HepG2 (cell line): ENCODE data around the gene AHRR. TPM values are rescaled to one million over a fixed set of nuclear protein-coding genes. Genes with fewer than 3 reads are reported as not detected.

Experiments used
- ATAC-seq: fragments of 200-7000 bp; cut with Tn5 transposase; 3 replicates; pipeline ENCODE4 v1.9.1; 2020; ENCODE audit warnings: mild to moderate bottlenecking, moderate library complexity
- BruUV-seq: library from RNA; stranded (reverse); fragments of 400-500 nt; replicated peaks from 2 replicates; lab custom pipeline; 2021; lab: Mats Ljungman, UMichigan
- CTCF ChIA-PET: fragments of 300-600 bp; formaldehyde crosslinking; extraction: SDS; loops from one replicate; lab custom pipeline; 2021; ENCODE audit warnings: low total read pairs, inconsistent platforms, low intra/inter-chr PET ratio; lab: Yijun Ruan, JAX
- POLR2A ChIA-PET: fragments of 350-600 bp; sonication (Branson Sonifier 250); formaldehyde crosslinking; loops from one replicate; lab custom pipeline; 2020; ENCODE audit warnings: antibody characterized with exemption, inconsistent platforms; lab: Yijun Ruan, JAX
- DNase-seq: peaks from one replicate; pipeline ENCODE4 v3.0.0-alpha.2; 2015; ENCODE audit warnings: low spot score
- FAIRE-seq: peaks from 3 replicates; lab custom pipeline; 2011; peaks lifted over from hg19 to GRCh38; lab: Jason Lieb, UNC
- H2AFZ ChIP-seq: one replicate; pipeline ENCODE4 v1.6.1; 2011; ENCODE audit warnings: low read length, inconsistent platforms
- H3K27ac ChIP-seq: fragments of 300-600 bp; 3 replicates; pipeline ENCODE4 v1.8.0; 2011; ENCODE audit warnings: mixed run types, mild to moderate bottlenecking, mixed read lengths, low read length, inconsistent platforms; ENCODE audit not compliant: insufficient read depth; ENCODE audit errors: extremely low read length
- H3K27me3 ChIP-seq, 2 experiments: fragments of 200-600 bp in 1 of 2; 2 replicates in 1 of 2; 3 replicates in 1 of 2; pipeline versions ENCODE4 v1.6.0 to v1.8.0; 2011; ENCODE audit warnings: low read length in 2 of 2, mild to moderate bottlenecking in 2 of 2, moderate library complexity in 2 of 2, inconsistent platforms in 1 of 2; ENCODE audit not compliant: insufficient read depth in 2 of 2, control insufficient read depth in 1 of 2
- H3K36me3 ChIP-seq, 2 experiments: fragments of 200-600 bp in 1 of 2; replicated peaks in 1 of 2; 2 replicates in 1 of 2; 3 replicates in 1 of 2; pipeline versions ENCODE4 v1.5.1 to v1.8.0; 2011; ENCODE audit warnings: low read length in 2 of 2, inconsistent platforms in 1 of 2; ENCODE audit not compliant: insufficient read depth in 2 of 2, control insufficient read depth in 1 of 2
- H3K4me1 ChIP-seq: 2 replicates; pipeline ENCODE4 v1.5.1; 2012; ENCODE audit warnings: low read length, inconsistent platforms; ENCODE audit not compliant: insufficient read depth
- H3K4me2 ChIP-seq: 2 replicates; pipeline ENCODE4 v1.6.0; 2011; ENCODE audit warnings: low read depth, low read length, inconsistent platforms
- H3K4me3 ChIP-seq, 3 experiments: fragments of 200-600 bp in 1 of 3; sonication (generic), shearing (Covaris generic) in 1 of 3; replicated peaks in 1 of 3; 2 replicates each; pipeline ENCODE4 v1.5.1; 2011 to 2016; ENCODE audit warnings: low read length in 3 of 3, inconsistent platforms in 2 of 3, low read depth in 2 of 3, mild to moderate bottlenecking in 2 of 3, control low read depth in 1 of 3, mixed read lengths in 1 of 3; ENCODE audit not compliant: insufficient read depth in 1 of 3
- H3K79me2 ChIP-seq: one replicate; pipeline ENCODE4 v1.6.1; 2011; ENCODE audit warnings: low read length, inconsistent platforms; ENCODE audit not compliant: insufficient read depth
- H3K9ac ChIP-seq: 2 replicates; pipeline ENCODE4 v1.6.0; 2011; ENCODE audit warnings: mild to moderate bottlenecking, low read depth, low read length, inconsistent platforms; ENCODE audit not compliant: insufficient read depth
- H3K9me3 ChIP-seq: 2 replicates; pipeline ENCODE4 v1.5.1; 2012; ENCODE audit warnings: mild to moderate bottlenecking, low read length
- H4K20me1 ChIP-seq: 2 replicates; pipeline ENCODE4 v1.6.0; 2011; ENCODE audit warnings: inconsistent platforms, mild to moderate bottlenecking, low read length, moderate library complexity; ENCODE audit not compliant: insufficient read depth
- AHR ChIP-seq: IDR thresholded peaks from 2 replicates; pipeline ENCODE4 v1.6.1; 2018; ENCODE audit warnings: missing genetic modification reagents, missing compliant biosample characterization
- CBFB ChIP-seq: sonication (generic); formaldehyde crosslinking; IDR thresholded peaks from 2 replicates; pipeline ENCODE4 v1.4.0; 2020; ENCODE audit warnings: missing genetic modification reagents
- EP300 ChIP-seq, 3 experiments: sonication (generic) in 1 of 3; formaldehyde crosslinking in 1 of 3; IDR thresholded peaks; 2 replicates each; pipeline versions ENCODE4 v1.5.1 to v1.6.1; 2011 to 2020; ENCODE audit warnings: low read depth in 2 of 3, low read length in 2 of 3, borderline replicate concordance in 1 of 3, improper control_type of control experiment in 1 of 3, mild to moderate bottlenecking in 1 of 3, missing genetic modification reagents in 1 of 3, moderate library complexity in 1 of 3
- HNF4G ChIP-seq, 2 experiments: sonication (generic) in 1 of 2; formaldehyde crosslinking in 1 of 2; IDR thresholded peaks; 2 replicates each; pipeline versions ENCODE4 v1.4.0 to v1.6.1; 2011 to 2020; ENCODE audit warnings: borderline replicate concordance in 2 of 2, low read depth in 2 of 2, mild to moderate bottlenecking in 2 of 2, low read length in 1 of 2, missing genetic modification reagents in 1 of 2, moderate library complexity in 1 of 2
- NCOA5 ChIP-seq: sonication (generic); formaldehyde crosslinking; IDR thresholded peaks from 2 replicates; pipeline ENCODE4 v1.4.0; 2020; ENCODE audit warnings: missing genetic modification reagents
- ZNF24 ChIP-seq: fragments of 450-650 bp; IDR thresholded peaks from 2 replicates; pipeline ENCODE4 v1.6.1; 2017; ENCODE audit warnings: antibody characterized with exemption, mild to moderate bottlenecking
- ZNF597 ChIP-seq: sonication (generic); formaldehyde crosslinking; IDR thresholded peaks from 2 replicates; pipeline ENCODE4 v1.5.0; 2020; ENCODE audit warnings: missing genetic modification reagents
- ZNF747 ChIP-seq: sonication (generic); formaldehyde crosslinking; IDR thresholded peaks from 2 replicates; pipeline ENCODE4 v1.8.1; 2023; ENCODE audit warnings: missing genetic modification reagents, mild to moderate bottlenecking, borderline replicate concordance
- ZNF768 ChIP-seq: sonication (generic); formaldehyde crosslinking; IDR thresholded peaks from 2 replicates; pipeline ENCODE4 v1.4.0; 2020; ENCODE audit warnings: missing genetic modification reagents
- ZNF784 ChIP-seq: sonication (generic); formaldehyde crosslinking; IDR thresholded peaks from 2 replicates; pipeline ENCODE4 v1.5.1; 2020; ENCODE audit warnings: missing genetic modification reagents, mild to moderate bottlenecking, borderline replicate concordance
- WGBS: methylation state at CpG from one replicate; pipeline ENCODE4 v1.1.6; 2017; ENCODE audit warnings: low lambda C conversion rate; 5-methylcytosine and 5-hydroxymethylcytosine counted together
- in situ Hi-C: cut with HindIII; loops from 2 replicates; pipeline ENCODE4 v1.10.0; 2017; ENCODE audit warnings: low pct_unique_long_range_greater_than_20kb; ENCODE audit not compliant: extremely low pct_ligation_motif_present
- intact Hi-C: fragments of 100-400 bp; cut with micrococcal nuclease; formaldehyde crosslinking; loops from one replicate; pipeline ENCODE4 v1.10.0; 2022; ENCODE audit not compliant: unreplicated experiment
- polyA plus RNA-seq, 8 experiments: library from polyadenylated mRNA; depleted of rRNA in 3 of 8; stranded (reverse) in 7 of 8; unstranded in 1 of 8; fragments of >200 nt; fragmentation: Illumina TruSeq in 4 of 8; extraction: Trizol in 4 of 8; gene quantifications; 2 replicates each; pipeline versions ENCODE4 v1.2.1 to v1.2.3, GENCODE V29; 2011 to 2016; ENCODE audit warnings: low read depth in 4 of 8, missing spikeins in 1 of 8, mixed read lengths in 1 of 8; ENCODE audit not compliant: insufficient read depth in 1 of 8
- total RNA-seq, 5 experiments: library from RNA; depleted of rRNA; stranded (reverse); fragments of >200 nt; fragmentation: Illumina TruSeq; extraction: Trizol; gene quantifications; 2 replicates each; pipeline ENCODE4 v1.2.3, GENCODE V29; 2016; ENCODE audit warnings: low read depth in 1 of 5
- TF ChIP-seq, protein P1 (sequence below): sonication (generic); formaldehyde crosslinking; IDR thresholded peaks from 2 replicates; pipeline ENCODE4 v1.5.1; 2020; ENCODE audit warnings: mild to moderate bottlenecking, missing genetic modification reagents, moderate library complexity
- TF ChIP-seq, protein P2 (sequence below): sonication (generic); formaldehyde crosslinking; IDR thresholded peaks from 2 replicates; pipeline ENCODE4 v1.4.0; 2020; ENCODE audit warnings: missing genetic modification reagents, mild to moderate bottlenecking, borderline replicate concordance

AHRR gene
- total and polyA plus RNA-seq, 2 of the 13 experiments (the other 11 are each of a cell fraction or from before 2014, with no cell fraction given), result 0.28 to 0.35 TPM

DNA sequence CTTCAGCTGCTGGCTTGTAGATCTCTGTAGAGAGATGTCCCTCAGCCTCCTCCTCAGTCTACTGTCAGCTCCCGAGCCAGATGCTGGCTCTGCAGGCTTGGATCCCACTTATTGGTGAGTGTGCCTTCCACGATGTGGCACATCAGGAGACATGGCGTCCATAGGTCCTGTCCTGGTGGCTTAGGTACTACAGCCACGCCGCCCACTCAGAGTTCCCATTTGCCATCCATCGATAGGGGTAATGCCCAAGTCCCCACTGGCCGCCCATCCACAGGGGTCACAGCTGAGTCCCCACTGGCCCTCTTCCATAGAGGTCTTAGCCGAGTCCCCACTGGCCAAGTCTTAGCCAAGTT is 138.7 kb downstream of the AHRR start:
- ChIA-PET CTCF (no interaction called here), POLR2A (no interaction called here)
- no peaks in the 10 kb centered on the region for H3K27me3 ChIP-seq
- no TSS peak for BruUV-seq
- TF ChIP-seq ZNF784 (CRISPR knock-in tag) (no peak), ZNF747 (CRISPR knock-in tag) (no peak), ZNF24 (no peak), CBFB (no peak), ZNF768 (CRISPR knock-in tag) (no peak), AHR (no peak), EP300 (IDR thresholded peaks at IDR 0.05; ENCODE audit: low read depth in 2 of 2, low read length in 2 of 2) (no peak), EP300 (CRISPR knock-in tag; IDR thresholded peaks at IDR 0.05; ENCODE audit: borderline replicate concordance) (no peak), HNF4G (IDR thresholded peaks at IDR 0.05; ENCODE audit: borderline replicate concordance, low read depth, low read length) (no peak), HNF4G (CRISPR knock-in tag; IDR thresholded peaks at IDR 0.05; ENCODE audit: borderline replicate concordance, low read depth) (no peak), ZNF597 (CRISPR knock-in tag) (no peak), NCOA5 (CRISPR knock-in tag) (no peak)
- TF ChIP-seq, protein P1, sequence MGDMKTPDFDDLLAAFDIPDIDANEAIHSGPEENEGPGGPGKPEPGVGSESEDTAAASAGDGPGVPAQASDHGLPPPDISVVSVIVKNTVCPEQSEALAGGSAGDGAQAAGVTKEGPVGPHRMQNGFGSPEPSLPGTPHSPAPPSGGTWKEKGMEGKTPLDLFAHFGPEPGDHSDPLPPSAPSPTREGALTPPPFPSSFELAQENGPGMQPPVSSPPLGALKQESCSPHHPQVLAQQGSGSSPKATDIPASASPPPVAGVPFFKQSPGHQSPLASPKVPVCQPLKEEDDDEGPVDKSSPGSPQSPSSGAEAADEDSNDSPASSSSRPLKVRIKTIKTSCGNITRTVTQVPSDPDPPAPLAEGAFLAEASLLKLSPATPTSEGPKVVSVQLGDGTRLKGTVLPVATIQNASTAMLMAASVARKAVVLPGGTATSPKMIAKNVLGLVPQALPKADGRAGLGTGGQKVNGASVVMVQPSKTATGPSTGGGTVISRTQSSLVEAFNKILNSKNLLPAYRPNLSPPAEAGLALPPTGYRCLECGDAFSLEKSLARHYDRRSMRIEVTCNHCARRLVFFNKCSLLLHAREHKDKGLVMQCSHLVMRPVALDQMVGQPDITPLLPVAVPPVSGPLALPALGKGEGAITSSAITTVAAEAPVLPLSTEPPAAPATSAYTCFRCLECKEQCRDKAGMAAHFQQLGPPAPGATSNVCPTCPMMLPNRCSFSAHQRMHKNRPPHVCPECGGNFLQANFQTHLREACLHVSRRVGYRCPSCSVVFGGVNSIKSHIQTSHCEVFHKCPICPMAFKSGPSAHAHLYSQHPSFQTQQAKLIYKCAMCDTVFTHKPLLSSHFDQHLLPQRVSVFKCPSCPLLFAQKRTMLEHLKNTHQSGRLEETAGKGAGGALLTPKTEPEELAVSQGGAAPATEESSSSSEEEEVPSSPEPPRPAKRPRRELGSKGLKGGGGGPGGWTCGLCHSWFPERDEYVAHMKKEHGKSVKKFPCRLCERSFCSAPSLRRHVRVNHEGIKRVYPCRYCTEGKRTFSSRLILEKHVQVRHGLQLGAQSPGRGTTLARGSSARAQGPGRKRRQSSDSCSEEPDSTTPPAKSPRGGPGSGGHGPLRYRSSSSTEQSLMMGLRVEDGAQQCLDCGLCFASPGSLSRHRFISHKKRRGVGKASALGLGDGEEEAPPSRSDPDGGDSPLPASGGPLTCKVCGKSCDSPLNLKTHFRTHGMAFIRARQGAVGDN (CRISPR knock-in tag), result no peak
- TF ChIP-seq, protein P2, sequence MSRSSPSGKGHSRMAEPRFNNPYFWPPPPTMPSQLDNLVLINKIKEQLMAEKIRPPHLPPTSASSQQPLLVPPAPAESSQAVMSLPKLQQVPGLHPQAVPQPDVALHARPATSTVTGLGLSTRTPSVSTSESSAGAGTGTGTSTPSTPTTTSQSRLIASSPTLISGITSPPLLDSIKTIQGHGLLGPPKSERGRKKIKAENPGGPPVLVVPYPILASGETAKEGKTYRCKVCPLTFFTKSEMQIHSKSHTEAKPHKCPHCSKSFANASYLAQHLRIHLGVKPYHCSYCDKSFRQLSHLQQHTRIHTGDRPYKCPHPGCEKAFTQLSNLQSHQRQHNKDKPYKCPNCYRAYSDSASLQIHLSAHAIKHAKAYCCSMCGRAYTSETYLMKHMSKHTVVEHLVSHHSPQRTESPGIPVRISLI (CRISPR knock-in tag), result no peak
- no peak overlapping the region for H2AFZ ChIP-seq
- no peak for DNase-seq
- H4K20me1 ChIP-seq, result 0 out of 2 replicates have a peak, but pooled peaks cover 3% of the 10 kb centered on the region
- intact Hi-C loops, result no loop called here
- H3K9ac ChIP-seq, result no peak overlapping the region
- H3K4me1 ChIP-seq, result no peaks in the 10 kb centered on the region
- H3K9me3 ChIP-seq, result no peaks in the 10 kb centered on the region
- ATAC-seq, result no peak
- no peak overlapping the region for H3K27ac ChIP-seq
- no peak overlapping the region for H3K4me3 ChIP-seq
- H3K79me2 ChIP-seq, result no peaks in the 10 kb centered on the region
- FAIRE-seq, result no peak
- peaks cover 23 to 54% of the 10 kb centered on the region in 2 experiments; a peak in 4 of 5 replicates for H3K36me3 ChIP-seq
- in situ Hi-C loops, result no loop called here
- WGBS, result 88% methylated on average over 8 of the region's 8 CpGs
- no peak overlapping the region for H3K4me2 ChIP-seq
